HG03432 (cell line): ENCODE measurements around the gene PDZD2.
"Not testable (repeated sequence)": the region's sequence is repeated elsewhere in the genome, so short reads cannot be mapped to it uniquely, and the experiment has no call there.

Experiments
- ATAC-seq: cut with Tn5 transposase; IDR thresholded peaks from one replicate; pipeline ENCODE4 v1.9.1; 2021; ENCODE audit warnings: mild to moderate bottlenecking, moderate library complexity; ENCODE audit not compliant: unreplicated experiment

Gene PDZD2

GRCh38 chr5:31638748-31639418 lies at the start of gene PDZD2:
Gene PDZD2, plus strand, starts transcription at chr5:31639131.
- ATAC-seq, result peak; percentile 82

- no peak for ATAC-seq
Observed at GRCh38 chr5:31593665-31594064, 45.3 kb upstream of the PDZD2 start.

GRCh38 chr5:31596354-31596753 lies 42.6 kb upstream of the PDZD2 start:
- no peak for ATAC-seq

- ATAC-seq, result no peak
Observed at GRCh38 chr5:31598640-31599611, 40.0 kb upstream of the PDZD2 start.

- not testable (repeated sequence) for ATAC-seq
Observed at GRCh38 chr5:31602305-31602704, 36.6 kb upstream of the PDZD2 start.

GRCh38 chr5:31604240-31604639 lies 34.7 kb upstream of the PDZD2 start:
- ATAC-seq, result no peak

- no peak for ATAC-seq
Observed at GRCh38 chr5:31604644-31605043, 34.3 kb upstream of the PDZD2 start.

GRCh38 chr5:31605920-31606319 lies 33.0 kb upstream of the PDZD2 start:
- ATAC-seq, result no peak

- ATAC-seq, result no peak
Observed at GRCh38 chr5:31607546-31607945, 31.4 kb upstream of the PDZD2 start.

GRCh38 chr5:31611002-31611401 lies 27.9 kb upstream of the PDZD2 start:
- ATAC-seq, result no peak

- no peak for ATAC-seq
Observed at GRCh38 chr5:31613651-31614050, 25.3 kb upstream of the PDZD2 start.

GRCh38 chr5:31614151-31615020 lies 24.5 kb upstream of the PDZD2 start:
- ATAC-seq, result no peak

GRCh38 chr5:31617867-31618266 lies 21.1 kb upstream of the PDZD2 start:
- no peak for ATAC-seq

GRCh38 chr5:31620026-31620425 lies 18.9 kb upstream of the PDZD2 start:
- no peak for ATAC-seq

- no peak for ATAC-seq
Observed at GRCh38 chr5:31623249-31623648, 15.7 kb upstream of the PDZD2 start.

GRCh38 chr5:31625394-31625793 lies 13.5 kb upstream of the PDZD2 start:
- ATAC-seq, result no peak

- no peak for ATAC-seq
Observed at GRCh38 chr5:31626156-31626555, 12.8 kb upstream of the PDZD2 start.

- no peak for ATAC-seq
Observed at GRCh38 chr5:31626604-31627234, 12.2 kb upstream of the PDZD2 start.

- ATAC-seq, result no peak
Observed at GRCh38 chr5:31630931-31631330, 8.0 kb upstream of the PDZD2 start.

- no peak for ATAC-seq
Observed at GRCh38 chr5:31632460-31632859, 6.5 kb upstream of the PDZD2 start.

GRCh38 chr5:31635446-31635845 lies 3.5 kb upstream of the PDZD2 start:
- ATAC-seq, result no peak
